Endodermal cell (in vitro differentiated cells): ENCODE data around the gene PALLD. TPM values are rescaled to one million over a fixed set of nuclear protein-coding genes. Genes with fewer than 3 reads are reported as not detected.

Experiments used
- DNase-seq: peaks from one replicate; pipeline ENCODE4 v3.0.0-alpha.2; 2017
- H3K27ac ChIP-seq: 2 replicates; pipeline ENCODE4 v1.5.1; 2013; ENCODE audit warnings: mild to moderate bottlenecking, low read depth, low read length, moderate library complexity
- H3K27me3 ChIP-seq: 2 replicates; pipeline ENCODE4 v1.6.1; 2013; ENCODE audit warnings: mild to moderate bottlenecking, low read length, moderate library complexity; ENCODE audit not compliant: insufficient read depth, control insufficient read depth, poor library complexity, severe bottlenecking
- H3K36me3 ChIP-seq: 2 replicates; pipeline ENCODE4 v1.7.0; 2013; ENCODE audit warnings: mild to moderate bottlenecking, low read length, moderate library complexity; ENCODE audit not compliant: control insufficient read depth, insufficient read depth
- H3K4me1 ChIP-seq: one replicate; pipeline ENCODE4 v1.7.0; 2013; ENCODE audit warnings: low read length; ENCODE audit not compliant: control insufficient read depth, insufficient read depth
- H3K4me3 ChIP-seq: 2 replicates; pipeline ENCODE4 v1.5.1; 2013; ENCODE audit warnings: mild to moderate bottlenecking, low read length, moderate library complexity
- H3K9ac ChIP-seq: 2 replicates; pipeline ENCODE4 v1.6.1; 2013; ENCODE audit warnings: mild to moderate bottlenecking, low read length, moderate library complexity; ENCODE audit not compliant: poor library complexity, severe bottlenecking; ENCODE audit errors: extremely low read depth
- H3K9me3 ChIP-seq: 2 replicates; pipeline ENCODE4 v1.6.1; 2013; ENCODE audit warnings: mild to moderate bottlenecking, low read length, moderate library complexity; ENCODE audit not compliant: control insufficient read depth
- H3K27ac Mint-ChIP-seq: 2 replicates; pipeline ENCODE4 v1.8.0; 2020; ENCODE audit warnings: mixed read lengths
- H3K27me3 Mint-ChIP-seq: 2 replicates; pipeline ENCODE4 v1.8.0; 2021; ENCODE audit warnings: mild to moderate bottlenecking, mixed read lengths; ENCODE audit not compliant: insufficient read depth
- H3K36me3 Mint-ChIP-seq: 2 replicates; pipeline ENCODE4 v1.8.0; 2020; ENCODE audit warnings: low read depth, mixed read lengths
- H3K4me1 Mint-ChIP-seq: 2 replicates; pipeline ENCODE4 v1.8.0; 2020; ENCODE audit warnings: mixed read lengths
- H3K4me3 Mint-ChIP-seq: 2 replicates; pipeline ENCODE4 v1.8.0; 2020; ENCODE audit warnings: mild to moderate bottlenecking, moderate library complexity, mixed read lengths
- H3K9me3 Mint-ChIP-seq: 2 replicates; pipeline ENCODE4 v1.8.0; 2020; ENCODE audit warnings: mild to moderate bottlenecking, mixed read lengths
- CTCF ChIP-seq: fragments of 200-600 bp; sonication (generic); conservative IDR thresholded peaks from 2 replicates; pipeline ENCODE4 v1.5.0; 2021; ENCODE audit warnings: antibody characterized with exemption, mild to moderate bottlenecking
- WGBS, 2 experiments: methylation state at CpG; one replicate each; pipeline versions ENCODE4 v1.1.5 to v1.1.7; 2013; ENCODE audit warnings: missing lambda C conversion rate in 2 of 2, mixed read lengths in 1 of 2; ENCODE audit not compliant: insufficient coverage in 1 of 2, insufficient read length in 1 of 2; 5-methylcytosine and 5-hydroxymethylcytosine counted together
- total RNA-seq, 2 donors: library from RNA; stranded (reverse); fragmentation: NEBNext Ultra II Directional in 1 of 2; extraction: Animal tissue kit (Norgen Biotek cat#: 25700) in 1 of 2; gene quantifications; 2 replicates in 1 of 2; 3 replicates in 1 of 2; pipeline ENCODE4 v1.2.1, GENCODE V29; 2021

Gene PALLD
- total RNA-seq, 2 donors from 2014 or later: 51.8 to 86.7 TPM

- no peak for TF ChIP-seq CTCF
- Histone ChIP-seq H3K9me3 (no peaks in the 10 kb centered on the region), H3K36me3 (no peaks in the 10 kb centered on the region), H3K9ac (no peak overlapping the region), H3K4me3 (no peak overlapping the region), H3K27ac (no peak overlapping the region), H3K27me3 (no peaks in the 10 kb centered on the region), H3K4me1 (peaks cover 5% of the 10 kb centered on the region)
- Mint-ChIP-seq H3K36me3 (no peaks in the 10 kb centered on the region), H3K4me1 (peaks cover 43% of the 10 kb centered on the region), H3K27ac (no peak overlapping the region), H3K9me3 (no peaks in the 10 kb centered on the region), H3K4me3 (no peak overlapping the region), H3K27me3 (no peaks in the 10 kb centered on the region)
- DNase-seq: no peak
- 63 to 71% methylated on average over 2 of the region's 2 CpGs for WGBS, 2 experiments
Observed at GRCh38 chr4:168565130-168565529, 68.3 kb downstream of the PALLD start.

- Mint-ChIP-seq H3K9me3 (no peaks in the 10 kb centered on the region), H3K36me3 (no peaks in the 10 kb centered on the region), H3K4me3 (no peak overlapping the region), H3K27me3 (no peaks in the 10 kb centered on the region), H3K4me1 (peaks cover 41% of the 10 kb centered on the region), H3K27ac (no peak overlapping the region)
- no peak overlapping the region for H3K4me3 ChIP-seq
- no peak overlapping the region for H3K27ac ChIP-seq
- no peaks in the 10 kb centered on the region for H3K36me3 ChIP-seq
- H3K4me1 ChIP-seq: peaks cover 5% of the 10 kb centered on the region
- no peak for TF ChIP-seq CTCF
- no peak for DNase-seq
- H3K9me3 ChIP-seq: no peaks in the 10 kb centered on the region
- no peaks in the 10 kb centered on the region for H3K27me3 ChIP-seq
- H3K9ac ChIP-seq: no peak overlapping the region
Observed at GRCh38 chr4:168566726-168567125, 69.9 kb downstream of the PALLD start.

GRCh38 chr4:168569066-168569930 is 72.4 kb downstream of the PALLD start:
- WGBS, 2 experiments: 86 to 97% methylated on average over 3 to 9 of the region's 9 CpGs
- TF ChIP-seq CTCF: no peak
- Mint-ChIP-seq H3K4me1 (peaks cover 33% of the 10 kb centered on the region), H3K36me3 (no peaks in the 10 kb centered on the region), H3K27me3 (no peaks in the 10 kb centered on the region), H3K4me3 (no peak overlapping the region), H3K27ac (no peak overlapping the region), H3K9me3 (no peaks in the 10 kb centered on the region)
- Histone ChIP-seq H3K9me3 (no peaks in the 10 kb centered on the region), H3K36me3 (no peaks in the 10 kb centered on the region), H3K4me1 (peaks cover 10% of the 10 kb centered on the region), H3K4me3 (peak overlapping the region; percentile 49), H3K27me3 (no peaks in the 10 kb centered on the region), H3K9ac (no peak overlapping the region), H3K27ac (no peak overlapping the region)
- DNase-seq: peak; percentile 67
